Right lobe of liver (tissue), 4 donors: ENCODE measurements around the gene RAB1B.

Source experiments
- CTCF ChIP-seq, 4 donors: fragments of 200-600 bp in 3 of 4; fragments of 450-650 bp in 1 of 4; IDR thresholded peaks; one replicate each; pipeline versions ENCODE4 v1.5.1 to v1.8.0; 2016 to 2022; ENCODE audit warnings: antibody characterized with exemption in 4 of 4, mild to moderate bottlenecking in 2 of 4
- POLR2A ChIP-seq: fragments of 450-650 bp; IDR thresholded peaks from one replicate; pipeline ENCODE4 v1.6.1; 2017; ENCODE audit warnings: antibody characterized with exemption, mild to moderate bottlenecking
- donor health status: DM: no; HTN: no; CAD: no.
- donor health status: DM: no; HTN: no; CAD: no.
- donor health status: DM: no; HTN: yes; CAD: no.

- no peak for TF ChIP-seq CTCF (IDR thresholded peaks at IDR 0.05)
- no peak for TF ChIP-seq POLR2A
Observed at GRCh38 chr11:66302656-66303055, 34.2 kb downstream of the RAB1B start.
